ENCODE measurements around the gene FADS3.

GRCh38 chr11:61826930-61827570 lies 64.3 kb downstream of the FADS3 start:
- TF ChIP-seq ZNF416 (CRISPR knock-in tag; IDR thresholded peaks at IDR 0.05) (no peak), CTCF (IDR thresholded peaks at IDR 0.05) (no peak), ZNF532 (CRISPR knock-in tag; IDR thresholded peaks at IDR 0.05; ENCODE audit: borderline replicate concordance) (no peak)
